Cerebellar nuclear complex (tissue), 1 donor: ENCODE data around the gene TMPRSS15.
"Not testable (repeated sequence)": the region's sequence is repeated elsewhere in the genome, so short reads cannot be mapped to it uniquely, and the experiment has no call there.

Experiments used
- DNase-seq, 2 experiments: peaks; one replicate each; lab custom pipeline; 2025; lab: John Stamatoyannopoulos, UW

Gene TMPRSS15

GRCh38 chr21:18403735-18404450, at the start of gene TMPRSS15:
TSS of gene TMPRSS15 (minus strand) at chr21:18403785. CDS start at chr21:18403622, 163 bp downstream.
- no peak for DNase-seq

- no peak for DNase-seq
These were observed 48.1 kb upstream of the TMPRSS15 start for GRCh38 chr21:18451670-18452069.

GRCh38 chr21:18449605-18450550, 46.3 kb upstream of the TMPRSS15 start:
- DNase-seq = no peak

GRCh38 chr21:18443701-18444100, 40.1 kb upstream of the TMPRSS15 start:
- DNase-seq = no peak

GRCh38 chr21:18443085-18443484, 39.5 kb upstream of the TMPRSS15 start:
- no peak for DNase-seq

- no peak for DNase-seq
These were observed 26.8 kb upstream of the TMPRSS15 start for GRCh38 chr21:18430341-18430740.

- no peak for DNase-seq
These were observed 20.7 kb upstream of the TMPRSS15 start for GRCh38 chr21:18424276-18424675.

GRCh38 chr21:18417141-18417790, 13.7 kb upstream of the TMPRSS15 start:
- no peak for DNase-seq

- DNase-seq = no peak
These were observed 8.0 kb upstream of the TMPRSS15 start for GRCh38 chr21:18411565-18411964.

- DNase-seq = no peak
These were observed 6.0 kb upstream of the TMPRSS15 start for GRCh38 chr21:18409579-18409978.

GRCh38 chr21:18398843-18399242, 4.7 kb downstream of the TMPRSS15 start:
- DNase-seq = no peak

GRCh38 chr21:18387994-18388393, 15.6 kb downstream of the TMPRSS15 start:
- no peak for DNase-seq

- DNase-seq = no peak
These were observed 18.8 kb downstream of the TMPRSS15 start for GRCh38 chr21:18384771-18385170.

- DNase-seq = not testable (repeated sequence)
These were observed 20.5 kb downstream of the TMPRSS15 start for GRCh38 chr21:18382934-18383619.

GRCh38 chr21:18382141-18382540, 21.4 kb downstream of the TMPRSS15 start:
- no peak for DNase-seq

- no peak for DNase-seq
These were observed 30.0 kb downstream of the TMPRSS15 start for GRCh38 chr21:18373606-18374005.

GRCh38 chr21:18370301-18370700, 33.3 kb downstream of the TMPRSS15 start:
- no peak for DNase-seq

GRCh38 chr21:18369115-18369514, 34.5 kb downstream of the TMPRSS15 start:
- DNase-seq = no peak

- no peak for DNase-seq
These were observed 35.4 kb downstream of the TMPRSS15 start for GRCh38 chr21:18368205-18368604.

GRCh38 chr21:18356801-18357200, 46.8 kb downstream of the TMPRSS15 start:
- DNase-seq = no peak

- no peak for DNase-seq
These were observed 48.6 kb downstream of the TMPRSS15 start for GRCh38 chr21:18354947-18355346.

GRCh38 chr21:18350216-18350615, 53.4 kb downstream of the TMPRSS15 start:
- DNase-seq = no peak
